Naive thymus-derived CD4-positive, alpha-beta T cell (primary cell): ENCODE data around the gene RNF144A. TPM values are rescaled to one million over a fixed set of nuclear protein-coding genes. Genes with fewer than 3 reads are reported as not detected.

ENCODE experiments used
- ATAC-seq: fragments of 150-1000 bp; cut with Tn5 transposase; 2 replicates; pipeline ENCODE4 v1.10.0; 2021; ENCODE audit warnings: mild to moderate bottlenecking, moderate library complexity
- CTCF ChIA-PET: fragments of 350-600 bp; sonication (Branson Sonifier 250); formaldehyde crosslinking; loops from one replicate; lab custom pipeline; 2021; ENCODE audit warnings: antibody characterized with exemption; lab: Charles Lee
- POLR2A ChIA-PET: fragments of 350-600 bp; sonication (Branson Sonifier 250); formaldehyde crosslinking; loops from one replicate; lab custom pipeline; 2021; ENCODE audit warnings: antibody characterized with exemption, inconsistent platforms; lab: Charles Lee
- DNase-seq, 9 donors: peaks; one replicate each; pipeline versions ENCODE4 v3.0.0 to v3.0.0-alpha.2; 2020 to 2022; ENCODE audit warnings: mixed read lengths in 1 of 9
- H3K27ac ChIP-seq: one replicate; pipeline ENCODE4 v1.7.0; 2013; ENCODE audit warnings: mild to moderate bottlenecking, low read depth, low read length, moderate library complexity
- H3K27me3 ChIP-seq, 2 donors: one replicate each; pipeline ENCODE4 v1.7.0; 2013; ENCODE audit warnings: low read length in 2 of 2, mild to moderate bottlenecking in 2 of 2, moderate library complexity in 2 of 2; ENCODE audit not compliant: control insufficient read depth in 2 of 2, insufficient read depth in 2 of 2
- H3K36me3 ChIP-seq, 3 experiments: 1 replicate in 2 of 3; 2 replicates in 1 of 3; pipeline ENCODE4 v1.7.0; 2013; ENCODE audit warnings: low read length in 3 of 3, mild to moderate bottlenecking in 3 of 3, moderate library complexity in 1 of 3; ENCODE audit not compliant: insufficient read depth in 3 of 3, control insufficient read depth in 2 of 3
- H3K4me1 ChIP-seq, 2 donors: one replicate each; pipeline ENCODE4 v1.7.0; 2013; ENCODE audit warnings: low read length in 2 of 2, mild to moderate bottlenecking in 2 of 2, moderate library complexity in 1 of 2; ENCODE audit not compliant: control insufficient read depth in 2 of 2, insufficient read depth in 2 of 2
- H3K4me3 ChIP-seq: 2 replicates; pipeline ENCODE4 v1.7.0; 2013; ENCODE audit warnings: mild to moderate bottlenecking, low read length
- H3K9me3 ChIP-seq, 3 experiments: 1 replicate in 2 of 3; 2 replicates in 1 of 3; pipeline ENCODE4 v1.7.0; 2013; ENCODE audit warnings: low read length in 3 of 3; ENCODE audit not compliant: control insufficient read depth in 2 of 3
- H3K27ac Mint-ChIP-seq, 9 donors: one replicate each; pipeline ENCODE4 v1.8.0; 2020 to 2022; ENCODE audit warnings: mixed read lengths in 9 of 9, mild to moderate bottlenecking in 8 of 9, moderate library complexity in 5 of 9, inconsistent platforms in 2 of 9
- H3K27me3 Mint-ChIP-seq, 5 donors: one replicate each; pipeline ENCODE4 v1.8.0; 2021 to 2022; ENCODE audit warnings: mixed read lengths in 5 of 5, mild to moderate bottlenecking in 1 of 5
- H3K36me3 Mint-ChIP-seq, 5 donors: one replicate each; pipeline ENCODE4 v1.8.0; 2020 to 2022; ENCODE audit warnings: mixed read lengths in 5 of 5, mild to moderate bottlenecking in 3 of 5, inconsistent platforms in 1 of 5
- H3K4me1 Mint-ChIP-seq, 7 donors: one replicate each; pipeline ENCODE4 v1.8.0; 2020 to 2022; ENCODE audit warnings: mixed read lengths in 7 of 7, mild to moderate bottlenecking in 3 of 7, inconsistent platforms in 1 of 7
- H3K4me3 Mint-ChIP-seq, 10 donors: one replicate each; pipeline ENCODE4 v1.8.0; 2020 to 2022; ENCODE audit warnings: mild to moderate bottlenecking in 10 of 10, mixed read lengths in 10 of 10, moderate library complexity in 6 of 10, inconsistent platforms in 2 of 10
- H3K9me3 Mint-ChIP-seq, 11 donors: one replicate each; pipeline ENCODE4 v1.8.0; 2020 to 2022; ENCODE audit warnings: mixed read lengths in 11 of 11, mild to moderate bottlenecking in 4 of 11, inconsistent platforms in 1 of 11, moderate library complexity in 1 of 11
- intact Hi-C, 2 donors: fragments of 100-400 bp; cut with micrococcal nuclease; formaldehyde crosslinking; loops; one replicate each; pipeline ENCODE4 v1.15.1; 2023
- polyA plus RNA-seq, 2 donors: library from polyadenylated mRNA; unstranded; fragments of 300-500 nt; fragmentation: Illumina TruSeq; gene quantifications; one replicate each; pipeline ENCODE4 v1.2.3, GENCODE V29; 2021
- total RNA-seq, 6 experiments: library from RNA in 5 of 6; stranded (reverse) in 5 of 6; gene quantifications; 1 replicate in 5 of 6; 2 replicates in 1 of 6; pipeline ENCODE4 v1.2.3 and lab custom pipeline; 2021 to 2026

Gene RNF144A
- total and polyA plus RNA-seq, 7 experiments from 2014 or later = 21.2 to 74.4 (median 56.3) TPM

DNA sequence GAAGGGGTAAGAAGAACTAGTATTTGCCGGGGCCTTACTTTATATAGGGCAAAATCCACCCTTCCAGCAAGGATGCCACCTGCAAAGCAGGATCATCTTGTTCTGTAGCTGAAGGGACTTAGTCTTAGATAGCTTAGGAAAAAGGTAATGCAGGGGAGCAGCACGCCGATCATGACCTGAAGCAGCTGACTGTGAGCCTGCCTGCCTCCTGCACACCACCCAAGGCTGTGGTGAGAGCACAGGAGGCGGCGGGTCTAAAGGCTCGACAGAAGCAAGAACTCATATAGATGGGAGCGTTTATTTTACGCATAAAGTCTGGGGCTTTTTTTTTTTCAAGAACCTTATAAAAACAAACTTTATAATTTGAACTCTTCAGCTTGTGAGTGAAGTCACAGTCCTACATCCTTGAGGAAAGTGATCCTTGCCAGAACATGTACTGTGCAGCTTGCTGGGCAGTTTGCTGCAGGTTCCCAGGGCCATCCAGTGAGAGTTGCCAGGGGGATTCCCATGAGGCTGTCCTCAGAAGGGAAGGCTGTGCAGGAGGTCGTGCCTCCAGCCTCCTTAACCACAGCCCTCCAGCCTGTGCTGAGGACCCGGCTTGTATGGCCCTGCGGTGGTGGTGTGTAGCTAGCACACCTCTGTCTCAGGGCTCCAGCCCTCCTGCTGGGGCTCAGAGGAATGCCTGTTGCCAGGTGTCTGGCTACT lies 92.1 kb downstream of the RNF144A start:
- Histone ChIP-seq H3K4me3 (no peak overlapping the region), H3K36me3 (peaks cover 0 to 32% (median 0%) of the 10 kb centered on the region in 3 experiments), H3K27me3 (no peaks in the 10 kb centered on the region), H3K9me3 (no peaks in the 10 kb centered on the region), H3K27ac (no peak overlapping the region), H3K4me1 (peaks cover 0 to 6% of the 10 kb centered on the region in 2 donors)
- ChIA-PET POLR2A (interaction anchor here (0.7 kb wide), 1 partner anchor 50 kb away, joined by 3 read pairs; no protein-coding TSS in a partner anchor), CTCF (no interaction called here)
- H3K9me3 Mint-ChIP-seq = peaks cover 0 to 2% (median 0%) of the 10 kb centered on the region in 11 donors
- peak overlapping the region in 8 of 9 donors; percentile 9 to 93 (median 73) for H3K27ac Mint-ChIP-seq
- H3K4me1 Mint-ChIP-seq = peaks cover 21 to 85% (median 66%) of the 10 kb centered on the region in 7 donors
- no peaks in the 10 kb centered on the region for H3K27me3 Mint-ChIP-seq
- ATAC-seq (no peak), DNase-seq (no peak)
- peaks cover 0 to 13% (median under 1%) of the 10 kb centered on the region in 5 donors for H3K36me3 Mint-ChIP-seq
- intact Hi-C loops = no loop called here
- H3K4me3 Mint-ChIP-seq = no peak overlapping the region

DNA sequence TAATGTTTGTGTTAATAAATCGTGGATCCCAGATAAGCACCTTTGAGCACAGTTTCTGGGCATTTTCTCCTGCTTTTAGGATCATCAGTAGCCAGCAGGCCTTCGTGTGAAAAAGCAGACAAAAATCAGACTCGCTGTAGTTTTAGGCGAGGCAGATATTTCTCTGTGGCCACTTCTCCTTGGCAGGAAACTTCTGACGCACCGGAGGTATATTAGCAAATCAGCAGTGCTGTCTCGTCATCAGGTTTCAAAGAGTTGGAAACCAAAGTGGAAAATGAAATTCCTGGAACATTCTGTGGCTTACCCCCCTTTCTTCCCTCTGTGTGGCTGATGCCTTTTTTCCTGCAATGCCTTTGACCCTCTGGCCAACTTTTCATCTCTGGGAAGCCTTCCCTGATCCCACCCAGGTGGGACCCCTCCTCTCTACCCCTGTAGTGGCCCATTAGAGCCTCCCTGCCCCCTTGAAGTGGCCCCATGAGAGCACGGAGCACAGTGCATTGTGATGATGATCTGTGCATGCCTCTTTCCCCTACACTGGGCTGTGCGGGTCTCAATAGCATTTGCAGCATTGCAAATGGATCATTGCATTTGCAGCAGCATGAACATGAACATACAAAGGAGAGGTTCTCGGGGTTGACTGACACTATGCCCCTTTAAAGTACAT lies 93.3 kb downstream of the RNF144A start:
- Mint-ChIP-seq H3K4me3 (peak overlapping the region in 1 of 10 donors; percentile 35), H3K27me3 (no peaks in the 10 kb centered on the region), H3K27ac (peak overlapping the region in 5 of 9 donors; percentile 38 to 82 (median 67)), H3K36me3 (peaks cover 0 to 18% (median 3%) of the 10 kb centered on the region in 5 donors), H3K9me3 (peaks cover 0 to 2% (median 0%) of the 10 kb centered on the region in 11 donors), H3K4me1 (peaks cover 27 to 87% (median 69%) of the 10 kb centered on the region in 7 donors)
- no peak overlapping the region for H3K4me3 ChIP-seq
- DNase-seq = no peak
- no peaks in the 10 kb centered on the region for H3K9me3 ChIP-seq
- peaks cover 3 to 34% (median 5%) of the 10 kb centered on the region in 3 experiments for H3K36me3 ChIP-seq
- CTCF ChIA-PET = interaction anchor here (1.0 kb wide), 1 partner anchor 115 kb away, joined by 3 read pairs; no protein-coding TSS in a partner anchor
- no peak for ATAC-seq
- peaks cover 0 to 6% of the 10 kb centered on the region in 2 donors for H3K4me1 ChIP-seq
- intact Hi-C loops = loop anchor here in 1 of 2 donors (1.0 kb wide), 1 partner anchor 14 kb away; no protein-coding TSS in a partner anchor
- no peaks in the 10 kb centered on the region for H3K27me3 ChIP-seq
- POLR2A ChIA-PET = interaction anchor here (0.6 kb wide), 1 partner anchor 153 kb away, joined by 3 read pairs; no protein-coding TSS in a partner anchor
- H3K27ac ChIP-seq = no peak overlapping the region

DNA sequence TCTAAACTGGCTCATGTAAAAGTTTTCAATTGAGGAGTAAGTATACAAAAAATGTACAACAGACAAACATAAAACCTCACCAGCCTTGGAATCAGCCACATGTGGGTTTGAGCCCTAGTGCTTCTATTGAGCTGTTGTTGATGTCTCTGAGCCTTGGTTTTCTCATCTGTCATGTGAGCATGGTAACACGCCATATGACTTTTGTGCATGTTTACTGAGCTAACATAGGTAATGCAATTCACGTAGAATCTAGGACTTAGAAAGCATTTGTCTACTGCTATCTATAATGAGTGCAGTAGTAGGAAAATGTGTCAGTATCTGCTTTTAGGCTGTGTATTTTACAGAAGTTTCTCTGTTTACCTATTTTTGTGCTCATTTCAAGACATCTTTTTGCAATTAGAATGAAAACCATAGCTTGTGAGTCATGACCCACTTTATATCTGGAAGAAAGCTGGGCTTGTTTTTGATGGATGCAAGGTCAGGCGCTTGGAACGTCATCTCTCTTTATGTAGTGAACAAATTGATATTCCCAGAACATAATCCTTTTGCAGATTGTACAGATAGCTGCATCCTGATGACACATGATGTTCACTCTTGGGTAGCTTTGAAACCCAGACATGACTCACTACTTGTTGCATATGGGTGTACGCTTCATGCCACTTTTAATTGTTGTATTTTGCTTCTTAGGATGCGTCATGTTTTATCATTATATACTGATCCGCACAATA lies 94.3 kb downstream of the RNF144A start:
- H3K27me3 ChIP-seq = no peaks in the 10 kb centered on the region
- peaks cover 0 to 20% (median 3%) of the 10 kb centered on the region in 5 donors for H3K36me3 Mint-ChIP-seq
- no peak for ATAC-seq
- ChIA-PET POLR2A (interaction anchor here (0.7 kb wide), 1 partner anchor 20 kb away, joined by 3 read pairs; no protein-coding TSS in a partner anchor), CTCF (interaction anchor here (0.8 to 1.5 kb wide), 6 partner anchors 8 to 186 kb away, joined by 3 to 4 read pairs (median 3); no protein-coding TSS in a partner anchor)
- peaks cover 27 to 83% (median 68%) of the 10 kb centered on the region in 7 donors for H3K4me1 Mint-ChIP-seq
- H3K4me3 ChIP-seq = no peak overlapping the region
- H3K9me3 Mint-ChIP-seq = peaks cover 0 to 2% (median 0%) of the 10 kb centered on the region in 11 donors
- H3K36me3 ChIP-seq = peaks cover 3 to 29% (median 5%) of the 10 kb centered on the region in 3 experiments
- no peaks in the 10 kb centered on the region for H3K9me3 ChIP-seq
- peaks cover 0 to 6% of the 10 kb centered on the region in 2 donors for H3K4me1 ChIP-seq
- no peak overlapping the region for H3K4me3 Mint-ChIP-seq
- H3K27ac Mint-ChIP-seq = peak overlapping the region in 7 of 9 donors; percentile 2 to 69 (median 28)
- H3K27ac ChIP-seq = no peak overlapping the region
- no peak for DNase-seq
- H3K27me3 Mint-ChIP-seq = no peaks in the 10 kb centered on the region
- intact Hi-C loops = loop anchor here in 1 of 2 donors (1.0 kb wide), 1 partner anchor 13 kb away; no protein-coding TSS in a partner anchor

DNA sequence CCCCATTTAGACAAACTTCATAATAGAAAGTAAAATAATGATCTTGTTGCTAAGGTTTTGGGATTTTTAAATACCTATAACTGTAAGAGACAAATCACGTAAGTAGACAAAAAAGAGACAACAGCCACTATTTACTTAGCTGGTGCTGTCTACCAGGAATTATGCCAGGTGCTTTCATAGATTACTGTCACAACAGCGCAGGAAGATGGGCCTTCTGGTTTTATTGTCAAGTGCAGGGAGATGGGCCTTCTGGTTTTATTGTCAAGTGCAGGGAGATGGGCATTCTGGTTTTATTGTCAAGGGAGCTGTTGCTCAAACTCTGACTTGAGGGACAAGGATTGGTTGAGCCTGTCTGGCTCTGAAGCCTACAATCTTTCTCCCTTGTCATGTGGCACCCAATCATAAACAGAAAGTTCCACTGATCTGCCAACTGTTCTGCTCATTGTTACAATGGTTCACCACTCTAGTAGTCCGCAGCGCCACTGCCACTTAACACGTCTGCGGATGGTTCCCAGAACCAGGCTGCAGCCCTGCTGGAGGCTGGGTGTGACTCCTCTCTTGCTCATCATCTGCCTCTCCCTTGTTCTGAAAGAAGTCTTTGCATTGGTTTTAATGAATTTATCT lies 95.0 kb downstream of the RNF144A start:
- no peaks in the 10 kb centered on the region for H3K27me3 Mint-ChIP-seq
- no peak for DNase-seq
- Histone ChIP-seq H3K27ac (no peak overlapping the region), H3K27me3 (no peaks in the 10 kb centered on the region), H3K4me3 (no peak overlapping the region), H3K4me1 (peaks cover 0 to 6% of the 10 kb centered on the region in 2 donors), H3K9me3 (no peaks in the 10 kb centered on the region), H3K36me3 (peaks cover 3 to 33% (median 5%) of the 10 kb centered on the region in 3 experiments)
- peak overlapping the region in 8 of 9 donors; percentile 2 to 69 (median 26) for H3K27ac Mint-ChIP-seq
- H3K4me3 Mint-ChIP-seq = no peak overlapping the region
- H3K4me1 Mint-ChIP-seq = peaks cover 27 to 77% (median 62%) of the 10 kb centered on the region in 7 donors
- ChIA-PET POLR2A (no interaction called here), CTCF (interaction anchor here (0.9 to 1.5 kb wide), 4 partner anchors 9 to 186 kb away, joined by 3 to 4 read pairs (median 4); no protein-coding TSS in a partner anchor)
- H3K9me3 Mint-ChIP-seq = peaks cover 0 to 2% (median 0%) of the 10 kb centered on the region in 11 donors
- intact Hi-C loops = no loop called here
- peaks cover 0 to 21% (median 3%) of the 10 kb centered on the region in 5 donors for H3K36me3 Mint-ChIP-seq
- no peak for ATAC-seq

DNA sequence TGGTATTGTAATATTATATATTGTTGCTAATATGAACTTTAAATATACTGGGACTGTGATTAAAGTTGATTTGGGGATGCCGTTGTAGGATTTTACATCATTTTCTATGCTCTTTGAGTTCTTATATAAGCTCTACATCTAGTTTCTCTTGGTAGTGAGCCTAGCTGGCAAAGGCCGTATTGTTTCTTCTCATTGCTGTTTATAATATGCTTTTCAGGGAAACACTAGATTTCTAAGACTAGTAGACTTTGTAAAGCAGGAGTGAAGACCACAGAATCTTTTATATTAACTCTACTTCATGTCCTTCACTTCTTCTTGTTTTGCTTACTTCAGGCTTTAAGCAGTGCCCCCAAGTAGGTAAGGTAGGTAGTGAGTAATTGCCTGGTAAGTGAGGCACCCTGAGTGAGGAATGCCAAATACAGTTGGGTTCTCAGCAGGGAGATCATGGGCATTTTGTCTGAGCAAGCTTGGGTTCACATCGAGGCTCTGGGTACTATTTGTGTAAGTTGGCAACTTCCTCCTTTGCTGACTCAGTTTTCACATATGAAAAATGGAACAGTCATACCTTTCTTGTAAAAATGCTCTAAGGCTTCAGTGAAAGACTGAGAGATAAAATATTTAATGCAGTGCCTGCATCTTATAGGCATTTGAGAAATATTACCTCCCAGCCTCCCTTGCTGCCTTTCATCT lies 96.4 kb downstream of the RNF144A start:
- H3K9me3 Mint-ChIP-seq = no peaks in the 10 kb centered on the region
- Histone ChIP-seq H3K27ac (no peak overlapping the region), H3K4me3 (no peak overlapping the region), H3K9me3 (no peaks in the 10 kb centered on the region), H3K36me3 (peaks cover 3 to 38% (median 5%) of the 10 kb centered on the region in 3 experiments), H3K4me1 (peaks cover 0 to 6% of the 10 kb centered on the region in 2 donors), H3K27me3 (no peaks in the 10 kb centered on the region)
- intact Hi-C loops = loop anchor here (1.0 kb wide), 1 partner anchor 116 kb away; no protein-coding TSS in a partner anchor
- DNase-seq (no peak), ATAC-seq (no peak)
- peak overlapping the region in 7 of 9 donors; percentile 19 to 82 (median 55) for H3K27ac Mint-ChIP-seq
- H3K36me3 Mint-ChIP-seq = peaks cover 0 to 28% (median 3%) of the 10 kb centered on the region in 5 donors
- peaks cover 22 to 63% (median 49%) of the 10 kb centered on the region in 7 donors for H3K4me1 Mint-ChIP-seq
- POLR2A ChIA-PET = interaction anchor here (0.9 to 1.1 kb wide), 2 partner anchors 118 to 120 kb away, joined by 3 to 4 read pairs; no protein-coding TSS in a partner anchor
- CTCF ChIA-PET = interaction anchor here (0.7 to 4.2 kb wide), 13 partner anchors 9 to 625 kb away, joined by 3 to 22 read pairs (median 3); no protein-coding TSS in a partner anchor
- H3K4me3 Mint-ChIP-seq = no peak overlapping the region
- no peaks in the 10 kb centered on the region for H3K27me3 Mint-ChIP-seq
